NCI-H1930 (cell line): ENCODE data around the gene PLXNB3.

ENCODE experiments used
- DNase-seq, 2 experiments: peaks; one replicate each; lab custom pipeline; 2025; lab: John Stamatoyannopoulos, UW

Gene PLXNB3

GRCh38 chrX:153755136-153755535 lies 8.9 kb upstream of the PLXNB3 start:
- DNase-seq: no peak

- DNase-seq: no peak
These were observed 2.2 kb upstream of the PLXNB3 start for GRCh38 chrX:153761863-153762262.

GRCh38 chrX:153762626-153763173 lies 1.3 kb upstream of the PLXNB3 start:
- no peak for DNase-seq

- no peak for DNase-seq
These were observed 634 bp upstream of the PLXNB3 start for GRCh38 chrX:153763298-153763932.

GRCh38 chrX:153764786-153765137 lies 713 bp downstream of the PLXNB3 start:
- DNase-seq: no peak

GRCh38 chrX:153765138-153766079 lies 1.4 kb downstream of the PLXNB3 start:
- no peak for DNase-seq

GRCh38 chrX:153766098-153766817 lies 2.2 kb downstream of the PLXNB3 start:
- DNase-seq: no peak

GRCh38 chrX:153766871-153767673 lies 3.0 kb downstream of the PLXNB3 start:
- DNase-seq: no peak

- no peak for DNase-seq
These were observed 3.6 kb downstream of the PLXNB3 start for GRCh38 chrX:153767674-153768055.

- DNase-seq: no peak
These were observed 4.5 kb downstream of the PLXNB3 start for GRCh38 chrX:153768311-153769157.

GRCh38 chrX:153769158-153769864 lies 5.3 kb downstream of the PLXNB3 start:
- no peak for DNase-seq

GRCh38 chrX:153769865-153770600 lies 6.0 kb downstream of the PLXNB3 start:
- no peak for DNase-seq

GRCh38 chrX:153770601-153771414 lies 6.8 kb downstream of the PLXNB3 start:
- DNase-seq: no peak

GRCh38 chrX:153771415-153772315 lies 7.6 kb downstream of the PLXNB3 start:
- DNase-seq: no peak

- no peak for DNase-seq
These were observed 8.5 kb downstream of the PLXNB3 start for GRCh38 chrX:153772316-153773217.

GRCh38 chrX:153773218-153773611 lies 9.2 kb downstream of the PLXNB3 start:
- no peak for DNase-seq
